Heart right ventricle (tissue), 16 donors: ENCODE measurements around the gene EIF4E3. TPM values are rescaled to one million over a fixed set of nuclear protein-coding genes. Genes with fewer than 3 reads are reported as not detected.

Experiments
- ATAC-seq, 8 donors: fragments of 200-7000 bp; cut with Tn5 transposase; one replicate each; pipeline ENCODE4 v1.9.1; 2020; ENCODE audit warnings: mild to moderate bottlenecking in 8 of 8, moderate library complexity in 8 of 8, moderate number of reproducible peaks in 1 of 8
- DNase-seq, 2 donors: peaks; one replicate each; pipeline ENCODE4 v3.0.0-alpha.2; 2020
- H3K27ac ChIP-seq, 10 donors: fragments of 200-600 bp; sonication (generic) in 2 of 10; one replicate each; pipeline versions ENCODE4 v1.5.0 to v1.8.0; 2020 to 2022; ENCODE audit warnings: mild to moderate bottlenecking in 3 of 10
- H3K27me3 ChIP-seq, 7 donors: fragments of 200-600 bp; one replicate each; pipeline ENCODE4 v1.8.0; 2021 to 2022; ENCODE audit warnings: mild to moderate bottlenecking in 2 of 7
- H3K36me3 ChIP-seq, 9 donors: fragments of 200-600 bp; sonication (generic) in 1 of 9; one replicate each; pipeline versions ENCODE4 v1.5.0 to v1.8.0; 2020 to 2022; ENCODE audit warnings: mild to moderate bottlenecking in 2 of 9
- H3K4me1 ChIP-seq, 9 donors: fragments of 200-600 bp; sonication (generic) in 1 of 9; one replicate each; pipeline versions ENCODE4 v1.5.0 to v1.8.0; 2020 to 2022; ENCODE audit warnings: mild to moderate bottlenecking in 4 of 9
- H3K4me3 ChIP-seq, 10 donors: fragments of 200-600 bp; sonication (generic) in 2 of 10; one replicate each; pipeline versions ENCODE4 v1.5.0 to v1.8.0; 2020 to 2022; ENCODE audit warnings: mild to moderate bottlenecking in 7 of 10, moderate library complexity in 2 of 10
- H3K9me3 ChIP-seq, 11 donors: fragments of 200-600 bp in 10 of 11; sonication (generic) in 2 of 11; one replicate each; pipeline versions ENCODE4 v1.5.0 to v1.8.0; 2013 to 2022; ENCODE audit warnings: mild to moderate bottlenecking in 2 of 11, control low read depth in 1 of 11, moderate library complexity in 1 of 11
- WGBS, 2 donors: extraction: QIAGEN DNeasy Blood & Tissue Kit; methylation state at CpG; one replicate each; pipeline ENCODE4 v1.1.7; 2013; ENCODE audit warnings: inconsistent platforms in 1 of 2; 5-methylcytosine and 5-hydroxymethylcytosine counted together
- intact Hi-C, 10 donors: fragments of 100-400 bp; cut with DNase I; formaldehyde crosslinking; loops; one replicate each; pipeline versions ENCODE4 v1.11.1 to v1.14.2; 2022
- polyA plus RNA-seq, 2 donors: library from polyadenylated mRNA; stranded (reverse); fragments of 200-250 nt; gene quantifications; one replicate each; pipeline ENCODE4 v1.2.3, GENCODE V29; 2013
- total RNA-seq, 10 donors: library from RNA; stranded (reverse); fragmentation: NEBNext Ultra II Directional in 3 of 10; extraction: Animal tissue kit (Norgen Biotek cat#: 25700) in 3 of 10; gene quantifications; one replicate each; pipeline versions ENCODE4 v1.2.1 to v1.2.4, GENCODE V29; 2021 to 2023
- TF ChIP-seq, protein P1 (sequence below), 9 donors: fragments of 200-600 bp; sonication (generic) in 2 of 9; IDR thresholded peaks; one replicate each; pipeline versions ENCODE4 v1.5.0 to v1.8.0; 2021 to 2022; ENCODE audit warnings: antibody characterized with exemption in 9 of 9, mild to moderate bottlenecking in 5 of 9, moderate library complexity in 1 of 9
- donor health status: Arrhythmogenic right ventricular cardiomyopathy.
- donor health status: ischemic (EF 13 %, LVEDD 7.1; RV severe dilation, severe dysfunction).
- donor health status: healthy with polysubstance abuse.
- donor health status: DM: no; HTN: yes; CAD: no.
- donor health status: DM: no; HTN: no; CAD: no.
- donor health status: ischemic (EF 25% LVEDD 6.9; RV normal size, moderate dysfunction).
- donor health status: ischemic (EF 25% LVEDD 5.7; RV mildly dilated, moderate dysfunction).
- donor health status: healthy.
- donor health status: DM: yes; HTN: yes; CAD: no.
- donor health status: Ischemic cardiomyopathy.
- donor health status: ischemic (EF 35%, LVEDD 5.7; RV mildly dilated, moderate dysfunction).
- donor health status: nonischemic (EF 11% LVEDD 7.7; RV severe dilation, severe dysfunction).
- donor health status: DM: yes; HTN: yes; CAD: no.
- donor health status: PGD.
- donor health status: ischemic (EF 29% LVEDD 5.4; RV normal size, mild dysfunction).
- donor health status: nonischemic (EF 23%, LVEDD 6.1; RV moderate dilation, normal function).

EIF4E3 gene
- total and polyA plus RNA-seq, 12 donors = 12.9 to 58.1 (median 52.5) TPM

DNA sequence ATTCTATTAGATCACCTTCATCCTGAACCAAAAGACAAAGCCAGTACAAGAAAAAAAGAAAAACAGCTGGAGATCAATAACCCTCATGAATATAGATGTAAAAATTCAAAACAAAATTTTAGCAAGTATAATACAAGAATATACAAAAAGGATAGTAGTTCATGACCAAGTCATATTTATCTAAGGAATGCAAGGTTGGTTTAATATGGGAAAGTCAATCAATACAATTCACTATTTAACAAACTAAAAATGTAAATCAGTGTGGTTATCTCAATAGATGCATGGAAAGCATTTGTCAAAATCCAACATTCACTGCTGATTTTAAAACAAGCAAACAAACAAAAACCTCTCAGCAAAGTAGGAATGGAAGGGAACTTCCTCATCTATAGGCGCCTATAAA lies 17.4 kb upstream of the EIF4E3 start:
- no peak for ATAC-seq
- no peak overlapping the region for H3K4me3 ChIP-seq
- intact Hi-C loops = no loop called here
- H3K4me1 ChIP-seq = no peaks in the 10 kb centered on the region
- H3K9me3 ChIP-seq = peaks cover 0 to 38% (median 25%) of the 10 kb centered on the region in 11 donors
- no peaks in the 10 kb centered on the region for H3K36me3 ChIP-seq
- H3K27me3 ChIP-seq = no peaks in the 10 kb centered on the region
- 93 to 100% methylated on average over 1 of the region's 1 CpG for WGBS, 2 donors
- TF ChIP-seq, protein P1, sequence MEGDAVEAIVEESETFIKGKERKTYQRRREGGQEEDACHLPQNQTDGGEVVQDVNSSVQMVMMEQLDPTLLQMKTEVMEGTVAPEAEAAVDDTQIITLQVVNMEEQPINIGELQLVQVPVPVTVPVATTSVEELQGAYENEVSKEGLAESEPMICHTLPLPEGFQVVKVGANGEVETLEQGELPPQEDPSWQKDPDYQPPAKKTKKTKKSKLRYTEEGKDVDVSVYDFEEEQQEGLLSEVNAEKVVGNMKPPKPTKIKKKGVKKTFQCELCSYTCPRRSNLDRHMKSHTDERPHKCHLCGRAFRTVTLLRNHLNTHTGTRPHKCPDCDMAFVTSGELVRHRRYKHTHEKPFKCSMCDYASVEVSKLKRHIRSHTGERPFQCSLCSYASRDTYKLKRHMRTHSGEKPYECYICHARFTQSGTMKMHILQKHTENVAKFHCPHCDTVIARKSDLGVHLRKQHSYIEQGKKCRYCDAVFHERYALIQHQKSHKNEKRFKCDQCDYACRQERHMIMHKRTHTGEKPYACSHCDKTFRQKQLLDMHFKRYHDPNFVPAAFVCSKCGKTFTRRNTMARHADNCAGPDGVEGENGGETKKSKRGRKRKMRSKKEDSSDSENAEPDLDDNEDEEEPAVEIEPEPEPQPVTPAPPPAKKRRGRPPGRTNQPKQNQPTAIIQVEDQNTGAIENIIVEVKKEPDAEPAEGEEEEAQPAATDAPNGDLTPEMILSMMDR (IDR thresholded peaks at IDR 0.05) = no peak
- DNase-seq = no peak
- H3K27ac ChIP-seq = no peak overlapping the region

DNA sequence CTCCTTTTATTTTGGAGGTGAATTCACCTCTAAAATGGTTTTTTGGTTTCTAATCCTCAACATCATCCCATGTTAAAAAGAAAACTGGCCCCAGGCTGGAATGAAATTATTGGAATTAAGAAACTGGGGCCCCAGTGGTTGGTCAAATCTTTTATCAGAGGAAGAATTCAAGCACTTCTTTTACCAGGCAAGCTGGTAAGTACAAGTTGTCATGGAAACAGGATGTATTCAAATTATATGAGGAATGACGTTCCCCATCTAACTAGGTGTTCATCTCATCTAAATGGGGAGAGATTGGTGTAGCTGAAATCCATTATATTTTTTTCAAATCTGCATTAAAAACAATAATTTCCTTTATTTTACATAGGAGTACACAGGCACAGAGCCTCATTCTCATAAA lies 9.7 kb upstream of the EIF4E3 start:
- 59 to 70% methylated on average over 1 of the region's 1 CpG for WGBS, 2 donors
- H3K27ac ChIP-seq = no peak overlapping the region
- intact Hi-C loops = loop anchor here in 5 of 10 donors (5.0 to 10.0 kb wide), 3 partner anchors 120 to 1090 kb away; no protein-coding TSS in a partner anchor
- no peaks in the 10 kb centered on the region for H3K36me3 ChIP-seq
- H3K9me3 ChIP-seq = peaks cover 0 to 8% (median 0%) of the 10 kb centered on the region in 11 donors
- ATAC-seq (no peak), DNase-seq (no peak)
- H3K27me3 ChIP-seq = peaks cover 0 to 4% (median 0%) of the 10 kb centered on the region in 7 donors
- peaks cover 0 to 7% (median 0%) of the 10 kb centered on the region in 9 donors for H3K4me1 ChIP-seq
- TF ChIP-seq, protein P1 (IDR thresholded peaks at IDR 0.05) = no peak
- no peak overlapping the region for H3K4me3 ChIP-seq

DNA sequence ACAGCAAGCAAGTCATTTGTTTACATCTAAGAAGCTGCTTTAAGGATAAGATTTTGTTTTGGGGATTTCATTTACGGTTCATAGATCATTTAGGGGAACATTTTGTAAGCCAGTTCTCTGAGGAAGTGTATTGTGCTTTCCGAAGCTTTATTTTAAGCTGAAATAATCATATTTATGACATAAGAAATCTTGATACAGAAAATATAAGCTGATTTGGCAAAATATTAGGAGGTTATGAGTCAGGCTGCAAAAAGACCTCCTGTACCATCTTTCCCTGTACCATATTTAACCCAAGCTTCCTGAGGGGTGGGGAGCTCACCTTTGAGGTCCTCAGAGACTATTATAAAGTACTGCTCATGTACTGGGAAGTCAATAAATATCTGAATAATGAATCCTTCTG lies 8.1 kb upstream of the EIF4E3 start:
- ATAC-seq (no peak), DNase-seq (no peak)
- TF ChIP-seq, protein P1 (IDR thresholded peaks at IDR 0.05) = no peak
- Histone ChIP-seq H3K36me3 (no peaks in the 10 kb centered on the region), H3K4me3 (no peak overlapping the region), H3K4me1 (peaks cover 0 to 10% (median 0%) of the 10 kb centered on the region in 9 donors), H3K27ac (no peak overlapping the region), H3K9me3 (peaks cover 0 to 8% (median 0%) of the 10 kb centered on the region in 11 donors), H3K27me3 (peaks cover 0 to 4% (median 0%) of the 10 kb centered on the region in 7 donors)
- WGBS, 2 donors = 90 to 94% methylated on average over 2 of the region's 2 CpGs
- intact Hi-C loops = loop anchor here in 5 of 10 donors (5.0 to 10.0 kb wide), 3 partner anchors 121 to 1091 kb away; no protein-coding TSS in a partner anchor

DNA sequence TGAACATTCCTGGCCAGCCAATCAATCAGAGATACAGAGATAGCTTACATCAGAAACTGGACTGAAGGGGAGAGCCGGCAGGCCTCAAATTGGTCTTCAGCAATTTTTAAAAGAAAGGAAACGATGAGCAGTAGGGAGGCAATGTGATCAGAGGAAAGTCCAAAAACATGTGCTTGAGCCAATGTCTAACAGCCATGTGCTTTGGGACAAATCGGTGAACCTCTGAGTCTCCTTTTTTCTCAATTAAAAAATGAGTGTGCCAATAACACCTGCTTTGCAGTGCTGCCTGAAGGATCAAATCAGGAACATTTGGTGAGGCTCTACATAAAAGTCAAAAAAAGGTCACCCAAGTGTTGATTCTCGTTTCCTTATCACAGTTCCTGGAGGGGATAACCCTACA lies 7.4 kb upstream of the EIF4E3 start:
- TF ChIP-seq, protein P1 (IDR thresholded peaks at IDR 0.05) = no peak
- WGBS, 2 donors = 84 to 85% methylated on average over 4 of the region's 4 CpGs
- H3K27me3 ChIP-seq = peaks cover 0 to 4% (median 0%) of the 10 kb centered on the region in 7 donors
- H3K9me3 ChIP-seq = peaks cover 0 to 6% (median 0%) of the 10 kb centered on the region in 11 donors
- H3K27ac ChIP-seq = no peak overlapping the region
- H3K36me3 ChIP-seq = no peaks in the 10 kb centered on the region
- ATAC-seq (no peak), DNase-seq (no peak)
- H3K4me1 ChIP-seq = peaks cover 0 to 10% (median 0%) of the 10 kb centered on the region in 9 donors
- intact Hi-C loops = loop anchor here in 5 of 10 donors (5.0 to 10.0 kb wide), 3 partner anchors 122 to 1092 kb away; no protein-coding TSS in a partner anchor
- H3K4me3 ChIP-seq = no peak overlapping the region
